ENCODE data around the gene PTH1R. TPM values are rescaled to one million over a fixed set of nuclear protein-coding genes. Genes with fewer than 3 reads are reported as not detected.

PTH1R gene
- total and polyA plus RNA-seq, 3 donors from 2014 or later, result 8.4 to 11.3 (median 10.2) TPM

DNA sequence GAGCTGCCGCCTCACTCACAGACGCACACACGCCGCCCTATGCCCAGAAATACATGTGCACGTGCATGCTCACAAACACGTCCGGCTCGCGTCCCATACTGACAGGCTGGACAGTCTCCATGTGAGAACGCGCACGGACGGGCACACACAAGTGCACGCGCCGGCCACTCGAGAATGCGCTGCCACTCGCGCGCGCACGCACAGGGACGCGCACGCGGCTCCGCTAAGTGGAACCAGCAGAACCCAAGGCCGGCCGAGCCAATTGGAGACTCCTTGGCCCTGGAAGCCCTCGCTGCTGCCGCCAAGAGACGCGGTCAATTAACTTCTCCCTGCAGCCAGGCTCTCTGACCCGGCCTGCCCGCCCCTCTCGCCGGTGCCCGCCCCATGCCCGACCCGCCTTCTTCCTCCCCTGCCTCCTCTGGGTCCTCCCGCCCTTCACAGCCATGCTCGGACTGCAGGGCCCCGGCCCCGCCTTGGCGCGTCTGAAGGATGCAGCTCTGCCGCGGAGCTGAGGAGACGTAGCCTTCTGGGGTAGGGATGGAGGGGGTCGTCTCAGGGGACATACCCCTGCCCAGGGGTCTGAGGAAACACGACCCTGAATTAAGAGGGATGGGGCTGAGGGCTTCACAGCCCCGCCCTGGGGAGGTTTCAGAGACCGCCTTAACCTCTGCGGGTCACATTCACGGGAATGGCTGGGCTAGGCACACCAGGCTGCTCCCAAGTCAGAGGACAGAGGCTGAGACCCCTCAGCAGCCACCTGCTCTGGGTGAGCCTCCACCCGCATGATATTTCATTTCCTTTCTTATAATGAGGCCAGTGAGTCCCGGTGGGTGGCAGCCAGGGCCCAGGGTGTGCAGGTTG is 15.0 kb downstream of the PTH1R start:
- Histone ChIP-seq H3K27me3 (no peaks in the 10 kb centered on the region), H3K4me1 (peaks cover 14% of the 10 kb centered on the region), H3K36me3 (ENCODE audit: low read depth, missing control alignments) (no peaks in the 10 kb centered on the region), H3K4me3 (peak overlapping the region; percentile 22 to 32), H3K9me3 (no peaks in the 10 kb centered on the region), H3K27ac (no peak overlapping the region)
- intact Hi-C loops (cut with DNase I; ENCODE audit: low total_unique reads), result no loop called here
- DNase-seq, result peak; percentile 82
- no peak for TF ChIP-seq POLR2A (IDR thresholded peaks at IDR 0.05)
- TF ChIP-seq, protein P1, sequence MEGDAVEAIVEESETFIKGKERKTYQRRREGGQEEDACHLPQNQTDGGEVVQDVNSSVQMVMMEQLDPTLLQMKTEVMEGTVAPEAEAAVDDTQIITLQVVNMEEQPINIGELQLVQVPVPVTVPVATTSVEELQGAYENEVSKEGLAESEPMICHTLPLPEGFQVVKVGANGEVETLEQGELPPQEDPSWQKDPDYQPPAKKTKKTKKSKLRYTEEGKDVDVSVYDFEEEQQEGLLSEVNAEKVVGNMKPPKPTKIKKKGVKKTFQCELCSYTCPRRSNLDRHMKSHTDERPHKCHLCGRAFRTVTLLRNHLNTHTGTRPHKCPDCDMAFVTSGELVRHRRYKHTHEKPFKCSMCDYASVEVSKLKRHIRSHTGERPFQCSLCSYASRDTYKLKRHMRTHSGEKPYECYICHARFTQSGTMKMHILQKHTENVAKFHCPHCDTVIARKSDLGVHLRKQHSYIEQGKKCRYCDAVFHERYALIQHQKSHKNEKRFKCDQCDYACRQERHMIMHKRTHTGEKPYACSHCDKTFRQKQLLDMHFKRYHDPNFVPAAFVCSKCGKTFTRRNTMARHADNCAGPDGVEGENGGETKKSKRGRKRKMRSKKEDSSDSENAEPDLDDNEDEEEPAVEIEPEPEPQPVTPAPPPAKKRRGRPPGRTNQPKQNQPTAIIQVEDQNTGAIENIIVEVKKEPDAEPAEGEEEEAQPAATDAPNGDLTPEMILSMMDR (IDR thresholded peaks at IDR 0.05), result no peak
- 7 to 27% methylated on average over 3 to 42 of the region's 58 CpGs for WGBS, 2 donors

GRCh38 chr3:46893146-46893748 is 15.7 kb downstream of the PTH1R start:
- Histone ChIP-seq H3K36me3 (ENCODE audit: low read depth, missing control alignments) (no peaks in the 10 kb centered on the region), H3K4me3 (no peak overlapping the region), H3K9me3 (no peaks in the 10 kb centered on the region), H3K27ac (no peak overlapping the region), H3K4me1 (peaks cover 15% of the 10 kb centered on the region), H3K27me3 (no peaks in the 10 kb centered on the region)
- DNase-seq, result no peak
- 62 to 66% methylated on average over 6 of the region's 6 CpGs for WGBS, 2 donors
- intact Hi-C loops (cut with DNase I; ENCODE audit: low total_unique reads), result no loop called here
- no peak for TF ChIP-seq POLR2A (IDR thresholded peaks at IDR 0.05)
- TF ChIP-seq, protein P1 (IDR thresholded peaks at IDR 0.05), result no peak

GRCh38 chr3:46893763-46894162 is 16.2 kb downstream of the PTH1R start:
- DNase-seq, result no peak
- 69 to 88% methylated on average over 9 of the region's 9 CpGs for WGBS, 2 donors
- Histone ChIP-seq H3K27me3 (no peaks in the 10 kb centered on the region), H3K9me3 (no peaks in the 10 kb centered on the region), H3K27ac (no peak overlapping the region), H3K4me3 (no peak overlapping the region), H3K4me1 (peaks cover 17% of the 10 kb centered on the region), H3K36me3 (ENCODE audit: low read depth, missing control alignments) (no peaks in the 10 kb centered on the region)
- no peak for TF ChIP-seq POLR2A (IDR thresholded peaks at IDR 0.05)
- TF ChIP-seq, protein P1 (IDR thresholded peaks at IDR 0.05), result no peak
- intact Hi-C loops (cut with DNase I; ENCODE audit: low total_unique reads), result no loop called here

GRCh38 chr3:46894256-46894655 is 16.7 kb downstream of the PTH1R start:
- DNase-seq, result no peak
- no peaks in the 10 kb centered on the region for H3K27me3 ChIP-seq
- WGBS, 2 donors, result 86 to 97% methylated on average over 4 to 6 of the region's 6 CpGs
- peaks cover 22% of the 10 kb centered on the region for H3K4me1 ChIP-seq
- TF ChIP-seq POLR2A (IDR thresholded peaks at IDR 0.05), result no peak
- TF ChIP-seq, protein P1 (IDR thresholded peaks at IDR 0.05), result no peak
- no peak overlapping the region for H3K27ac ChIP-seq
- intact Hi-C loops (cut with DNase I; ENCODE audit: low total_unique reads), result no loop called here
- H3K36me3 ChIP-seq (ENCODE audit: low read depth, missing control alignments), result no peaks in the 10 kb centered on the region
- no peak overlapping the region for H3K4me3 ChIP-seq
- H3K9me3 ChIP-seq, result no peaks in the 10 kb centered on the region

Data from testis (tissue), 3 donors.